Thymus (tissue), 11 donors: ENCODE measurements around the gene SLC16A10. TPM values are rescaled to one million over a fixed set of nuclear protein-coding genes. Genes with fewer than 3 reads are reported as not detected.
"Not testable (repeated sequence)": the region's sequence is repeated elsewhere in the genome, so short reads cannot be mapped to it uniquely, and the experiment has no call there.

Source experiments
- DNase-seq, 9 donors: peaks; one replicate each; pipeline ENCODE4 v3.0.0-alpha.2; 2013; ENCODE audit warnings: low spot score in 9 of 9, low read depth in 6 of 9, missing footprints in 1 of 9
- H3K27ac ChIP-seq, 2 donors: one replicate each; pipeline ENCODE4 v1.5.1; 2013; ENCODE audit warnings: control low read depth in 1 of 2, low read depth in 1 of 2, low read length in 1 of 2, mild to moderate bottlenecking in 1 of 2, moderate library complexity in 1 of 2
- H3K27me3 ChIP-seq, 2 donors: one replicate each; pipeline ENCODE4 v1.5.1; 2013; ENCODE audit warnings: low read length in 1 of 2; ENCODE audit not compliant: control insufficient read depth in 2 of 2, insufficient read depth in 1 of 2
- H3K36me3 ChIP-seq, 2 donors: one replicate each; pipeline ENCODE4 v1.5.1; 2013; ENCODE audit warnings: low read length in 1 of 2, mild to moderate bottlenecking in 1 of 2, moderate library complexity in 1 of 2; ENCODE audit not compliant: control insufficient read depth in 2 of 2, insufficient read depth in 2 of 2
- H3K4me1 ChIP-seq, 2 donors: one replicate each; pipeline ENCODE4 v1.5.1; 2013; ENCODE audit warnings: low read length in 2 of 2; ENCODE audit not compliant: control insufficient read depth in 2 of 2, insufficient read depth in 2 of 2
- H3K4me3 ChIP-seq, 2 donors: one replicate each; pipeline ENCODE4 v1.5.1; 2013; ENCODE audit warnings: low read length in 2 of 2, control low read depth in 1 of 2, mild to moderate bottlenecking in 1 of 2
- H3K9me3 ChIP-seq, 2 donors: one replicate each; pipeline ENCODE4 v1.5.1; 2013; ENCODE audit warnings: low read length in 1 of 2, mild to moderate bottlenecking in 1 of 2; ENCODE audit not compliant: control insufficient read depth in 2 of 2, insufficient read depth in 1 of 2
- WGBS: extraction: QIAGEN DNeasy Blood & Tissue Kit; methylation state at CpG from one replicate; pipeline ENCODE4 v1.1.7; 2013; 5-methylcytosine and 5-hydroxymethylcytosine counted together
- polyA plus RNA-seq: library from polyadenylated mRNA; stranded (reverse); fragments of 200-250 nt; gene quantifications from one replicate; pipeline ENCODE4 v1.2.3, GENCODE V29; 2013
- total RNA-seq: library from RNA; stranded (reverse); fragments of 120-200 nt; gene quantifications from one replicate; pipeline ENCODE4 v1.2.4, GENCODE V29; 2013
- donor health status: healthy.

Gene SLC16A10
- total and polyA plus RNA-seq, 2 donors: 15.0 to 20.0 TPM

DNA sequence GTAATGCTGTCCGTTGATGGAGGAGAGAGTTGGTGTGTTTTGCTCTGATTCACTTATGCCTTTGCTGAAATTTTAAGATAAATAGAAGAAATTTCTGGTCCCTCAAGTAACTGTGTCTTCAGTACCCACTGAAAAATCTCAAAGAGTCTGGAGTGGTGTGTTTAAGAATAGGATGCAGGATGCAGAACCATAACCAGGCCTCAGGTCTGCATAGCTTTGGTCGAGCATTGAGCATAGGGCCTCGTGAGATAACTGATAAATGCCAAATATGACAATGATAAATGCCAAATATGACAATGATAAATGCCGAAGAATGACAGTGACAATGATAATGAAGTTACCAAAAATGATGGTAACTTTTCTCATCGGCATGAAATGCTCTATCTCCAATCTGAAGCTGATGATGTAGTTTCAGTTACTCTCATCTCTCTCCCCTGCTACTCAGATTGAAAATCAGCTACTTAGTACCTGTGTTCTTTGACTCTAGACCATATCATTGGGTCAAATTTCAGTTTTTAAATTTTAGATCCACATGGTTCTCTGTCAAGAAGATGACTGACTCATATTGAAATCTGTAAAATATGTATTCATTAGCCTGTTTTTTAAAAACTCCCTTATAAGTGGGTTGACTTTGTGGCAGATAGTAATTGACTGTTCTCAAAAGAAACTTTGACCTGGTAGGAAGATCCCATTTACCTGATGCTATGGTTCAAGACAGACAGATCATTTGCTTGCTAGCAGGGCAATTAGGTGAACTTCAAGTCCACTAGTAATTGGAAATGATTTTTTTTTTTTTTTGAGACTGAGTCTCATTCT is 96.6 kb downstream of the SLC16A10 start:
- peaks cover 5 to 12% of the 10 kb centered on the region in 2 donors for H3K36me3 ChIP-seq
- WGBS: 88% methylated on average over 5 of the region's 5 CpGs
- H3K4me1 ChIP-seq: no peaks in the 10 kb centered on the region
- no peak for DNase-seq
- no peak overlapping the region for H3K4me3 ChIP-seq
- no peaks in the 10 kb centered on the region for H3K27me3 ChIP-seq
- no peak overlapping the region for H3K27ac ChIP-seq
- no peaks in the 10 kb centered on the region for H3K9me3 ChIP-seq

GRCh38 chr6:111184827-111185532 is 97.7 kb downstream of the SLC16A10 start:
- 93% methylated on average over 6 of the region's 6 CpGs for WGBS
- peaks cover 2 to 12% of the 10 kb centered on the region in 2 donors for H3K36me3 ChIP-seq
- H3K27ac ChIP-seq: no peak overlapping the region
- no peaks in the 10 kb centered on the region for H3K9me3 ChIP-seq
- no peak for DNase-seq
- H3K4me1 ChIP-seq: no peaks in the 10 kb centered on the region
- no peaks in the 10 kb centered on the region for H3K27me3 ChIP-seq
- no peak overlapping the region for H3K4me3 ChIP-seq

DNA sequence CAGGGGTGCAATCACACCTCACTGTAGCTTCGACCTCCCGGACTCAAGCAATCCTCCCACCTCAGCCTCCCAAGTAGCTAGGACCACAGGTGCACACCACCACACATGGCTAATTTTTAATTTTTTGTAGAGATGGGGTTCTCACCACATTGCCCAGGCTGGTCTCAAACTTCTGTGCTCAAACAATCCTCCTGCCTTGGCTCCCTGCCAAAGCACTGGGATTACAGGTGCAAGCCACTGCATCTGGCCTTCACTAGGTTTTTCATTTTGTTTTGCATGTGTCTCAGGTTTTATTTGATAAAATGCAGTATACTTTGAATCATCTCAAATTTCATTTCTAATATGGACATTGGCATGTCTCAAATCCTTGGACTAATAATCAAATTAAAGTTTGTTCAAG is 98.7 kb downstream of the SLC16A10 start:
- H3K9me3 ChIP-seq: peaks cover 0 to 9% of the 10 kb centered on the region in 2 donors
- no peaks in the 10 kb centered on the region for H3K4me1 ChIP-seq
- no peak overlapping the region for H3K27ac ChIP-seq
- peaks cover 2 to 6% of the 10 kb centered on the region in 2 donors for H3K36me3 ChIP-seq
- H3K27me3 ChIP-seq: no peaks in the 10 kb centered on the region
- no peak for DNase-seq
- no peak overlapping the region for H3K4me3 ChIP-seq
- WGBS: 100% methylated on average over 2 of the region's 2 CpGs

DNA sequence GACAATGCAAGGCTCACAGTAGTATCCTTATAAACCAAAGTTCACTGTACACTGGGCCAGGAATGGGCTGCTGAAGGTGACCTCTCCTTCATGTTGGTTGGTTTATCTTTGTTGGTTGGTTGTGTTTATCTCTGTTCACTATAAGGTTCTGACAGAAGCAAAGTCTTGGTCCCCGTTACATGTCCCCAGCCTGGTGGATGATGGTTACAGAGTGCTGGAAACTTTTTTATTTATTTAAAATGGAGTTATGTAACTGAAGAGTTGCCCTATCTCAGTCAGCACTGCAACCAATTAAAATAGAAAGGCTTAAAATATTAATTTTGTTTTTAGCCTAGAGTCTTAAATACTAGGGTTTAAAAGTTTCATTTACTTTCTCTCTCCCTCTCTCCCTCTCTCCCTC is 100.6 kb downstream of the SLC16A10 start:
- Histone ChIP-seq H3K4me1 (no peaks in the 10 kb centered on the region), H3K4me3 (no peak overlapping the region), H3K27me3 (no peaks in the 10 kb centered on the region), H3K36me3 (peaks cover 0 to 6% of the 10 kb centered on the region in 2 donors), H3K9me3 (peaks cover 0 to 10% of the 10 kb centered on the region in 2 donors), H3K27ac (no peak overlapping the region)
- WGBS: 97% methylated on average over 1 of the region's 1 CpG
- DNase-seq: no peak

DNA sequence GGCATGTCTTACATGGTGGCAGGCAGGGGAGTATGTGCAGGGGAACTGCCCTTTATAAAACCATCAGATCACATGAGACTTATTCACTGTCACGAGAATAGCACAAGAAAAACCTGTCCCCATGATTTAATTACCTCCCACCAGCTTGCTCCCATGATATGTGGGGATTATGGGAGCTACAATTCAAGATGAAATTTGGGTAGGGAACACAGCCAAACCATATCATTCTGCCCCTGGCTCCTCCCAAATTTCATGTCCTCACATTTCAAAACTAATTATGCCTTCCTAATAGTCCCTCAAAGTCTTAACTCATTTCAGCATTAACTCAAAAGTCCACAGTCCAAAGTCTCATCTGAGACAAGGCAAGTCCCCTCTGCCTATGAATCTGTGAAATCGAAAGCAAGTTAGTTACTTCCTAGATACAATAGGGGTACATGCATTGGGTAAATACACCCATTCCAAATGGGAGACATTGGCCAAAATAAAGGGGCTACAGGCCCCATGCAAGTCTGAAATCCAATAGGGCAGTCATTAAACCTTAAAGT is 102.4 kb downstream of the SLC16A10 start:
- not testable (repeated sequence) for H3K27ac ChIP-seq, H3K9me3 ChIP-seq, H3K4me3 ChIP-seq, H3K27me3 ChIP-seq, DNase-seq, H3K4me1 ChIP-seq, H3K36me3 ChIP-seq
- 95% methylated on average over 2 of the region's 2 CpGs for WGBS

- Histone ChIP-seq H3K9me3 (peaks cover 0 to 10% of the 10 kb centered on the region in 2 donors), H3K27ac (no peak overlapping the region), H3K4me1 (no peaks in the 10 kb centered on the region), H3K36me3 (no peaks in the 10 kb centered on the region), H3K4me3 (no peak overlapping the region), H3K27me3 (no peaks in the 10 kb centered on the region)
- WGBS: 98% methylated on average over 3 of the region's 3 CpGs
- no peak for DNase-seq
Observed at GRCh38 chr6:111190637-111191036, 103.3 kb downstream of the SLC16A10 start.

DNA sequence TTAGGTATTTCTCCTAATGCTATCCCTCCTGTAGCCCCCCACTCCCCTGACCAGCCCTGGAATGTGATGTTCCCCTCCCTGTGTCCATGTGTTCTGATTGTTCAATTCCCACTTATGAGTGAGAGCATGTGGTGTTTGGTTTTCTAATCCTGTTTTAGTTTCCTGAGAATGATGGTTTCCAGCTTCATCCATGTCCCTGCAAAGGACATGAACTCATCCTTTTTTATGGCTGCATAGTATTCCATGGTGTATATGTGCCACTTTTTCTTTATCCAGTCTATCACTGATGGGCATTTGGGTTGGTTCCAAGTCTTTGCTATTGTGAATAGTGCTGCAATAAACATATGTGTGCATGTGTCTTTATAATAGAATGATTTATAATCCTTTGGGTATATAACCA is 103.8 kb downstream of the SLC16A10 start:
- DNase-seq, H3K4me3 ChIP-seq, H3K27ac ChIP-seq, H3K27me3 ChIP-seq, H3K36me3 ChIP-seq, H3K4me1 ChIP-seq: not testable (repeated sequence)
- H3K9me3 ChIP-seq: peaks cover 0 to 10% of the 10 kb centered on the region in 2 donors

DNA sequence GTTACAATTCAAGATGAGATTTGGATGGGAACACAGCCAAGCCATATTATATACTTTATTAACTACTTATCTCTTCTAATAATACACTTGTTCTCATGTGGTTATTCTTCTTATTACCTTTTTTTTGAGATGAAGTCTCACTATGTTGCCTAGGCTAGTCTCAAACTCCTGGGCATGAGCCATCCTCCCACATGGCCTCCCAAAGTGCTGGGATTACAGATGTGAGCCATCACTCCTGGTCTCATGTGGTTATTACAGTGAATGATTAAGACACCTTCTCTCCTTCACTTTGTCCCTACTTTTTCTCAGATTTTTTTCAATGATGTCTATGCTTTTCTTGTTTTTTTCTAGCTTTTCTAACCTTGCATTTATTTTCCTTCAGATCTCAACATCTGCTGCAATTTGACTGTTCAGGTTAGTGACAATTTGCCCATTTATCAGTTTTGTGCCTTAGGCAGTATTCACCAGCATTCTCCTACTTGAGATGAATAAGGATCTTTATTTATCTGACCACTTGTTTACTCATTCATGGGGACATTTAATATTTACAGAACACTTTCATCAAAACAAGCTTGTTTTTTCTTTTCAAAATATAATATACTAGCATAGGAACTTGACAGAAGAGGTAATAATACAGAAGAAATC is 105.7 kb downstream of the SLC16A10 start:
- no peak for DNase-seq

GRCh38 chr6:111195656-111196055 is 108.4 kb downstream of the SLC16A10 start:
- Histone ChIP-seq H3K27me3 (no peaks in the 10 kb centered on the region), H3K4me3 (no peak overlapping the region), H3K36me3 (peaks cover 2 to 4% of the 10 kb centered on the region in 2 donors), H3K4me1 (no peaks in the 10 kb centered on the region), H3K9me3 (peaks cover 0 to 6% of the 10 kb centered on the region in 2 donors), H3K27ac (no peak overlapping the region)
- no peak for DNase-seq

More for the DNA sequence above, 105.7 kb downstream of the SLC16A10 start:
- Histone ChIP-seq H3K4me3 (no peak overlapping the region), H3K27me3 (no peaks in the 10 kb centered on the region), H3K27ac (no peak overlapping the region), H3K4me1 (no peaks in the 10 kb centered on the region), H3K36me3 (peaks cover 2 to 4% of the 10 kb centered on the region in 2 donors), H3K9me3 (peaks cover 0 to 12% of the 10 kb centered on the region in 2 donors)
